D721Med (cell line): ENCODE measurements around the gene SEC14L6.

Experiments
- DNase-seq: peaks from one replicate; pipeline ENCODE4 v3.0.0; 2011; ENCODE audit warnings: low spot score; ENCODE audit not compliant: insufficient read length
- FAIRE-seq: peaks from 2 replicates; lab custom pipeline; 2011; peaks lifted over from hg19 to GRCh38; lab: Jason Lieb, UNC
- TF ChIP-seq, protein P1 (sequence below): IDR thresholded peaks from 2 replicates; pipeline ENCODE4 v1.5.1; 2012; ENCODE audit warnings: mild to moderate bottlenecking, control low read depth; ENCODE audit not compliant: insufficient read depth; ENCODE audit errors: missing control alignments

Gene SEC14L6

DNA sequence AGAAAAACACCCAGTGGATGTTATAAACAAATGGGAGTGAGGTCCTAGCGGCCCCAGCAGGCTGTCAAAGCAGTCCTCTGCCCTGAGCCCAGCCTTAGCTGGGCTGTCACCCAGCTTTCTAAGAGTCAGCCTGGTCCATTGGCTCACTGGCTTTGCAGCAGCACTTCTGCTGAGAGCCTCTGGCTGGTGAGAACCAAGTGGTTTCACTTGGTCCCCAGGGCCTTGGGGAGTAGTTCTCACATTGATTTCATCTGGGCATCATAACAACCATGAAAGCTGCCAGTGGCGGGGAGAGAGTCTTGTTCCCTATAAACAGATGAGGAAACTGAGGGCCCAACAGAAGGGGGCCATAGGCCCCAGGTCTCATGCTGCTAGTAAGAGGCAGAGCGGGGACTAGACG, 11.4 kb downstream of the SEC14L6 start:
- FAIRE-seq, result no peak

DNA sequence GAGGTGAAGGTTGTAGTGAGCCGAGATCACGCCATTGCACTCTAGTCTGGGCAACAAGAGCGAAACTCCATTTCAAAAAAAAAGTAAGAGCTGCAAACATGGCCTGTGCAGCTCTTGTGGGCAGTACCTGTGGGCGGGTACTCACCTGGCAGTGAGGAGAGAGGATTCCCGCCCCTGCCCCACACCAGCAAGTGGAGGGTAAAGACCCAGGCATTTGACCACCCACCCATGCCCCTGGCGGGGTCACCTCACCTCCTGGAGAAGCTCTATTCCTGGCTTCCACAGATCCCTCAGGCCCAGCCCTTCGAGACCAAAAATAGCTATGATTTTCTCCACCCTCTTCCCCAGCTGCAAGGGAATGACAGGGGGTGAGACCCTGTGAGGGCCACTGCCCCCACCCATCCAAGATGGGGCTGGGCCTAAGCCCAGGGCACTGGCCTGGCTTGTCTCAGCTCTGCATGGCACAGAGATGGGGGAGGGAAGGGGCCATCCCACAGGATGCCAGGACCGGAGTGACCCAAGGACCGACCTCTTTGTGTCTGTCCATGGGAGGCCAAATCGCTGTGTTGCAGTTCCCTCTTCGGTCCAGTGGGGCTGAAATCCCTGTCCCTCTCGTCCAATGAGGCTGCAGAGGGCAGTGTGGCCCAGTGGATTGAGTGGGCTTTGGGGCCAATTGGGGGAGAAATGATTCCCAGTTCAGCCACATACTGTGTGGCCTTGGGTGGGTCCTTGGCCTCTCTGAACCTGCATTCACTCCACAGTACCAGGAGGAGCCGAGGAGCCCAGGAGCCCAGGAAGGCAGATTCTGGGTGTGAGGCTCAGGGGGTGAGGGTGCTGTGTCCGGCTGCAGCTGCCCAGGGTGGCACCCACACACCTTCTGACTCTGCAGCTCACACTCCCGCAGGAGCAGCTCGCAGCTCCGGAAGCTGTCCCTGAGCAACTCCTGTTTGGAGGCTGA, 14.6 kb downstream of the SEC14L6 start:
- FAIRE-seq (no peak), DNase-seq (no peak)

More for the DNA sequence above, 11.4 kb downstream of the SEC14L6 start:
- no peak for DNase-seq
- TF ChIP-seq, protein P1, sequence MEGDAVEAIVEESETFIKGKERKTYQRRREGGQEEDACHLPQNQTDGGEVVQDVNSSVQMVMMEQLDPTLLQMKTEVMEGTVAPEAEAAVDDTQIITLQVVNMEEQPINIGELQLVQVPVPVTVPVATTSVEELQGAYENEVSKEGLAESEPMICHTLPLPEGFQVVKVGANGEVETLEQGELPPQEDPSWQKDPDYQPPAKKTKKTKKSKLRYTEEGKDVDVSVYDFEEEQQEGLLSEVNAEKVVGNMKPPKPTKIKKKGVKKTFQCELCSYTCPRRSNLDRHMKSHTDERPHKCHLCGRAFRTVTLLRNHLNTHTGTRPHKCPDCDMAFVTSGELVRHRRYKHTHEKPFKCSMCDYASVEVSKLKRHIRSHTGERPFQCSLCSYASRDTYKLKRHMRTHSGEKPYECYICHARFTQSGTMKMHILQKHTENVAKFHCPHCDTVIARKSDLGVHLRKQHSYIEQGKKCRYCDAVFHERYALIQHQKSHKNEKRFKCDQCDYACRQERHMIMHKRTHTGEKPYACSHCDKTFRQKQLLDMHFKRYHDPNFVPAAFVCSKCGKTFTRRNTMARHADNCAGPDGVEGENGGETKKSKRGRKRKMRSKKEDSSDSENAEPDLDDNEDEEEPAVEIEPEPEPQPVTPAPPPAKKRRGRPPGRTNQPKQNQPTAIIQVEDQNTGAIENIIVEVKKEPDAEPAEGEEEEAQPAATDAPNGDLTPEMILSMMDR, result no peak

DNA sequence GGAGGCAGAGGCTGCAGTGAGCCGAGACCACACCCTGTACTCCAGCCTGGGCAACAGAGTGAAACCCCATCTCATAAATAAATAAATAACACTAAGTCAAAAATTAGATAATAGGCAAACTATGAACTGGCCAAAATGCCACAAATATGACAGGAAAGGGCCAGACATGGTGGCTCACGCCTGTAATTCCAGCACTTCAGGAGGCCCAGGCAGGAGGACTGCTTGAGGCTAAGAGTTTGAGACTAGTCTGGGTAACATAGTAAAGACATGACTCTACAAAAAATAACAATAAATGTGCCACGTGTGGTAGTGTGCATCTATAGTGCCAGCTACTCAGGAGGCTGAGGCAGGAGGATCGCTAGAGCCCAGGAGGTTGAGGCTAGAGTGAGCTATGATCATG, 19.9 kb downstream of the SEC14L6 start:
- DNase-seq (no peak), FAIRE-seq (no peak)
- TF ChIP-seq, protein P1, result no peak

More for the DNA sequence above, 14.6 kb downstream of the SEC14L6 start:
- TF ChIP-seq, protein P1, result no peak

DNA sequence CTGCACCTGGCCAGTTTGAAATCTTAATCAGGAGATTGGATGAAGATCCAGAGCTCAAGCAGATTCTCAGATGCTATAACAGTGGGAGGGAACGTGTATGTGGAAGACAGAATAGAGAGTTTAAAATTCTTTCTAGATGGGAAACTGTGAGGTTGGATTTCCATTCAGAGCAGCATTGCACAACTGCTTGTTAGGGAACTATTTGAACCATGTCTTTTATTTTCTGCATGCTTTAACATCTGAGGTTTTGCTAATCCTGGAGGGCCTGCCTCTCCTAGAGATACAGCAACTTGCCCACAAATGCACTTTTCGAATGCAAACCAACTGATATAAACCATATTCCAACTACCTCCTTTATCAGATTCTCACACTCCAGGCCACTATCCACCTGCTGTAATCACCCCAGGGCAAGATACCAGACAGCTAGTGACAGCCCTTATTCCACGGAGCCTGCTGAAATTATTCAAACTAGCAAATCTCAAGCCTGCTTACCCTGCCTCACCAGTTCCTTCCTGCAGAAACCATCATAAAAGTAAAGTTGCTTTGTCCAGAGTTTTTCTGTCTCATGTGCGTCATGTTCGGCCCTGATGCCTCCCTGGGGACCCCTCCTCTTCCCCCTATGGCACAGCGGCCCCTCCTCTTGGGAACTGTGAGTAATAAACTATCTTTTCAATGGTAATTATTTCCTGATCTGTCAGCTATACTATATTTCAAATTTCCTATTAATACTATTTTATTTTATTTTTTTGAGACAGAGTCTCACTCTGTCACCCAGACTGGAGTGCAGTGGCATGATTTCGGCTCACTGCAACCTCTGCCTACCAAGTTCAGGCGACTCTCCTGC, 22.7 kb downstream of the SEC14L6 start:
- TF ChIP-seq, protein P1, result no peak
- FAIRE-seq, result no peak
- no peak for DNase-seq

DNA sequence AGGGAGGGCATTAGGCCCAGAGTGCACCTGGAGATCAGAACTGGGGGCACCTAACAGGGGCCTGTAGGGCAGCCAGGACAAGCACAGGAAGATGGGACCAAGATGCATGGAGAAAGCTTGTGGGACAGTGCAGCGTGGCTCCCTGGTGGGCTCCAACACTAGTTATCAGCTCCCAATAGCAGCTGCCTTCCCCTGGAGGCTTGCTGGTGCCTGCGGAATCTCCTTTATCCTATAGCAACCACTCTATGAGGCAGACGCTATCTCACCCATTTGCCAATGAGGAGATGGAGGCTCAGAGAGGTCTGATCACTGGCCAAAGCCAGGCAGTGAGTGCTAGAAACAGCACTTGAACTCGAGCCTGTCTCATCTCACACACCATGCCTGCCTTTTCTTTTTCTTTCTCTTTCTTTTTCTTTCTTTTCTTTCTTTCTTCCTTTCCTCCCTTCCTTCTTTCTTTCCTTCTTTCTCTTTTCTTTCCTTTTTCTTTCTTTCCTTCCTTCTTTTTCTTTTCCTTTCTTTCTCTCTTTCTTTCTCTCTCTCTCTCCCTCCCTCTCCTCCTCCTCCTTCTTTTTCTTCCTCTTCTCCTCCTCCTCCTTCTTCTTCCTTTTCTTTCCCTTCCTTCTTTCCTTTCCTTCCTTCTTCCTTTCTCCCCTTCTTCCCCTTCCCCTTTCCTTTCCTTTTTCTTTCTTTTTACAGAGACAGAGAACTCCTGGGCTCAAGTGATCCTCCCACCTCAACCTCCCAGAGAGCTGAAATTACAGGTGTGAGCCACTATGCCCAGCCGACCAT, 25.0 kb downstream of the SEC14L6 start:
- FAIRE-seq, result no peak
- TF ChIP-seq, protein P1, result no peak

DNA sequence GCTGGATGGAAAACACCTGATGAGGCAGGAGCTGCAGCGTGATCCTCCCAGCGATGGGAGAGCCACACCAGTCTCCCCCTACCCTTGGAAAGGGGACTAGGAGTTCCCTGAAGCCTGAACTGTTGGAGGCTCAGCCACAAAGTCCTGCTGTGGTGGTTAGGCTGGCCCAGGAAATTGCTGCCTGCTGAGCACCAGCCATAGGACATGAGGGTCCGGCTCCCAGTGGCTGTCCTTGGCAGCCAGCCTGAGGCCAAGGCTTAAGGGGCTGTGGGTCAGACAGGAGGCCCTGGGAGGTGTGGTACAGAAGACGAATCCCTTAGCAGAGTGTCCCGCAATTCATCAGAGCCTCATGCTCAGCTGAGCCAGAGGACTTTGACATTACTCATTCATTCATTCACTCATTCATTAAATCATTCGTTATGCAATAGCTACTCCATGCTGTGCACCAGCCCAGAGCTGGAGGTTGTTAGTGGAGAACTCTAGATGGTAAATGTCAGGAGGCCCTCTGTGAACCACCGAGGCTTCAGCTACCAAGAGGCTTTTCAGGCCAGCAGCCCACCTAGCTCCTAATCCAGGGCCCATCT, 26.6 kb downstream of the SEC14L6 start:
- no peak for FAIRE-seq
- TF ChIP-seq, protein P1, result no peak
- no peak for DNase-seq

More for the DNA sequence above, 25.0 kb downstream of the SEC14L6 start:
- no peak for DNase-seq
